Measurements from ENCODE around the gene RPS14. TPM values are rescaled to one million over a fixed set of nuclear protein-coding genes. Genes with fewer than 3 reads are reported as not detected.

The RPS14 gene
- 3,840 and 4,708 TPM in 2 replicates for total RNA-seq

DNA sequence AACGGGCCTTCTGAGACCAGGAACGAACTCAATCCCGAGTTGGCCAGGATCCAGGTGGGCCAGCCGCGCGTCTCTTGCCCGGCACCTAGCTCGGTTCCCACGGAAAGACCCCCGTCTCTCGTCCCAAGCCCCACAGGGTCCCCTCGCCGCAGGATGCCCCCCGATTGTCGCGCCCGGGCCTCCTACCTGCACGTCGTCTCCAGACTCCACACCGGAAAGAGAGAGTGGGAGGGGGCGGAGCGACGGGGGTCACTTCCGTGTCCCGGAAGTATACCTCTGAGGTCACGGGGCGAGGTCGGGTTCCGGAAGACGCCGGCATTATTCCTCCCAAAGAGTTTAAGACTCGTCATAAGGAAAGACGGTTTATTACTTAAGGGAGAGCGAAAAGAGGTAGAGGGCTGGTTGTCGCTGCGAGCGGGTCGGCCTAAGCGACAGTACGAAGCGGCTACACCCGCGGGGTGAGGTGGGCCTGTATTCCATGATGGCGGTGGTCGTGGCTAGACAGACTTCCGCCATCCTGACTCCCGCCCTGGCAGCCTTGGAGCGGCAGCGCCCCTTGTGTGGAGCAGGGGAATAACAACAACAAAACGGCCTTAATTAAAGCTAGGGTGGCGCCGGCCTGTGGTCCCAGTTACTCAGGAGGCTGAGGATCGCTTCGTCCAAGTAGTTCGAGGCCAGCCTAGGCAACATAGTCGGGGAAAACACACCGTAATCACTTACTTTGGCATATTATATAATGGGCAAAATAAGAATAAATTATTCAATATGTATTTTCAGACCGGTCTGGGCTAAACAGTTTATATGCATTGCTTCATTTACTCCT, at the start of gene RPS14:
TSS of gene RPS14 (minus strand) at position 223 of the 823 bp plus-strand sequence. CDS start 2,006 bp downstream, outside the sequence.

DNA sequence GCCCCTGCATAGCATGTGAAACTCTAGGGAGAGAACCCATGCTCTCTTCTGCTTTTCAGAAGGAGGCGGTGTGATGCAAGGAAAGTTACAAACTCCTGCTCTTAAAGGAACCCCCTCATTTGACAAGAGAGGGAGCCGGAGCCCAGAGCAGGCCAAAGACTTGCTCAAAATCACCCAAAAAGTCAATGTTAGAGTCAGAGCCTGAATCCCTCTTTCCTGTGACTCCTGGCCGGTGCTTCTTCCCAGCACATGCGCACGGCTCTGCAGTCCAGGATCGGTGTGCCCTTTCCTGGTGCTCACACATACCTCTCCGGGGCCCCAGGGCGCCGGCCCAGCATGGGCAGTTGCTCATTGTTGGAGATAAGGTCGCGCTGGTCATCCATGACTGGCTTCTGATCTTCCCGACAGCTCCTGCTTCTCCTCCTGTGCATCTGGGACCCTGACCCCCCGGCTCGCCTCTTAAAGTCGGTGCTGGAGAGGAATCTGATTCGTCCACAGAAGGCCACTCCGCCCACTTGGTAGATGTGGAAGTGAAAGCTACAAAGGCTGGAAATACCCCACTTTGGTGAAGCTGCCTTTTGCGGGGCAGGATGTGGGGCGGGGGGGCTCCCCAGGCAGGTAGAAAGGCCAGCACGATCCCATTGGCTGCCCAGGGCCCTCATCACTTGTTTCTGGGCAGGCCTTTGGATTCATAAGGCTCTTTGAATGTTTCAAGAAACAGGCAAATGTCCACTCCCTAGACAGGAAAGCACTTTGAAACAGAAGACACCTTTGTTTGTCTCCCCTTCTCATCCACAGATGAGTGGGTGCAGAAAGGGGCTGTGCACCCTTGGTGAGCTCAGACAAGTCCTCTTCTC, 37.0 kb downstream of the RPS14 start, which contains the start of gene CD74:
TSS of gene CD74 (minus strand) at position 592 of the 857 bp plus-strand sequence. CDS start at position 431, 161 bp downstream.

Other genes with a start within 250 kb of the RPS14 start
- under 0.01 and 0.08 TPM in 2 replicates for gene CAMK2A, start 160.0 kb downstream of the RPS14 start, total RNA-seq
- gene ARSI, start 146.8 kb downstream of the RPS14 start, total RNA-seq, result 12.7 and 16.7 TPM in 2 replicates
- gene TCOF1, start 92.0 kb downstream of the RPS14 start, total RNA-seq, result 25.9 and 83.3 TPM in 2 replicates
- 14.0 and 20.6 TPM in 2 replicates for gene CD74, start 36.8 kb downstream of the RPS14 start, total RNA-seq
- 52.8 and 73.5 TPM in 2 replicates for gene NDST1, start 58.4 kb upstream of the RPS14 start, total RNA-seq
- 15.4 and 30.0 TPM in 2 replicates for gene SYNPO, start 190.9 kb upstream of the RPS14 start, total RNA-seq
- 0.53 TPM in 1 of 2 replicates, not detected in the other for gene MYOZ3, start 211.5 kb upstream of the RPS14 start, total RNA-seq